Activated CD8-positive, alpha-beta memory T cell treated with anti-CD3 and anti-CD28 coated beads for 1 hour (primary cell): Measurements from ENCODE around the gene TMF1.

Experiments used
- DNase-seq, 2 donors: peaks; one replicate each; pipeline ENCODE4 v3.0.0-alpha.2; 2020; ENCODE audit warnings: low read depth in 1 of 2; ENCODE audit errors: extremely low read depth in 1 of 2

TMF1 gene

DNA sequence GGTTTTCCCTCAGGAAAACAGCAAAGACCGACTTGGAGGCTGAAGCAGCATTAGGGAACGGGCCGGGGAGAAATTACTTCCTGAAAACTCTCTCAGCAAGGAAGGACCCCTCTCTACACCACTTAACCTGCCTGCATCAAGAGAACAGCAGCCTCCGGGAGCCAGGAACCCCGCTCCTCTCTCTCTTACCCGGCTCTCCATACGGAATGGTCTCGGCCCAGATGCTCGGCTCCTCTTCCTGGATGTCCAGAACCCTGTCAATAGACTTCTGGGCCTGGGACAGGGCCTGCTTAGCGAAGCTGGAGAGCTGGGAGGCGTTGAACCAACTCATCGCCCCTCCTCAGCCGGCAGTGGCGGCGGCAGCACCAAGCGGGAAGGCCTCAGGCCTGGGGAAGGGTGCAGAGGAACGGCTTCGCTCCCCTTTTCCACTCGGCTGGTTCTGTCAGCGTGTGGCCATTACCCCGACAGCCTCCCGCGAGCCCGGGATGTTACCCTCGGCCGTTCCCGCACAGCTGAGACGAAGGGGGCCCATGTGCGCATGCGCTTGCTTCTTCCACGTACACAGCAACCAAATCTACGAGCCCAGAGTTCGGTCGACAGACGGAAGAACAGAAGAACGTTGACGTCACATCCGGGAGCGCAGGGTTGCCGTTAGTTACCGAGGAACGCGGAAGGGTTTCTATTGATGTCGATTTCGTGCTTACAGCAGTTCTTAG, at the start of gene TMF1:
Gene TMF1 (minus strand): TSS at position 578 of the 716 bp plus-strand sequence. CDS start 247 bp downstream, at position 331.
- DNase-seq: peak; percentile 97

DNA sequence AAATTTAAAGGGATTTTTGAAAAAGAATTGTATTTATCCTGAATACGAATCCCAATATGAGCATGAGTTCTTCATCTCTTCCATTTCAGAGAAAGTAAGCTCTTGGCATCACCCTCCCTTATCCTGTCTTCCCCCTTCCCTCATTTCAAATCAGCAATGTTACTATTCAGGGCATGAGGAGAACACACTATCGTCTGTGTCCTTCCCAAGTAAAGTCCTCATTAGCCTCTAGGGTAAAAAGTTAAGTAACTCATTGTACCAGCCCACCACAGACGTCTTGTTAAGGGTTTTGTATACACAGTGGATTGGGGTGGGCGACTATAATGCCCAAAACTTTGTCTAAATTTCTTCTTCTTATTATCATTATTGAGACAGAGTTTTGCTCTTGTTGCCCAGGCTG, 47.4 kb upstream of the TMF1 start:
- DNase-seq: no peak

GRCh38 chr3:69097407-69098086, 45.4 kb upstream of the TMF1 start:
- DNase-seq: no peak

GRCh38 chr3:69096299-69096698, 44.2 kb upstream of the TMF1 start:
- no peak for DNase-seq

GRCh38 chr3:69095636-69096035, 43.5 kb upstream of the TMF1 start:
- DNase-seq: no peak

DNA sequence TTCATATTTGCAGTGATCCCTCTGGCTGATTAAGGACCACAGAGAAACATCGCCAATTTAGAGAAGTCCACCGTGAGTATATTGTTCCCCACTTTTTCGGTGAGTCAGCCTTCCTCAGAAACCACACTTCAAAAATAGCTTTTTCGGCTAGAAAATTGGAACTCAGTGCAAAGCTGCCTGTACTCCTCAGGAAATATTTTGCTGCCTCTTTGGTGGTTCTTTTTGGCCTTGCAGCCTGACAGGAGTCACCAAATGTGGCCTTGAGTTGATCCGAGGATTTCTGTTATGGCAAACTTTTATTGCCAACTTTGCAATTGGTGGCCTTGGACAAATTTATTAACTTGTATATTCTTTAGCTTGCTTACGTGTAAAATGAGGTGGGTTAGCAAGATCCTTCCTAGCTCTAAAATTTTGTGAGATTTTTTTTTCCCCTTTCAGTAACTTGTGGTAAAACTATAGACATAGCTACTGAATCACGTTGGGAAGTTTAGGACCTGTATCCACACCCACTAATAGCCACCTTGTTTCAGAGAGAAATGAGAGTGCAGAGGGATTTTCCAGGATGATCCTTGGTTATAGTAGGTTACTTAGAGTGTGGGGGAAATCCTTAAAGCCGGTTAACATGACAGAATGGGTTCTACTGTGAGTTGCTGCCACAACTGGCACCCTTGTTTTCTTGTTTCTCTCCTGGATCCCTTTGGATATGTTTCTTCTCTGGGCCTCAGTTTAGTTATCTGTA, 42.5 kb upstream of the TMF1 start:
- no peak for DNase-seq

DNA sequence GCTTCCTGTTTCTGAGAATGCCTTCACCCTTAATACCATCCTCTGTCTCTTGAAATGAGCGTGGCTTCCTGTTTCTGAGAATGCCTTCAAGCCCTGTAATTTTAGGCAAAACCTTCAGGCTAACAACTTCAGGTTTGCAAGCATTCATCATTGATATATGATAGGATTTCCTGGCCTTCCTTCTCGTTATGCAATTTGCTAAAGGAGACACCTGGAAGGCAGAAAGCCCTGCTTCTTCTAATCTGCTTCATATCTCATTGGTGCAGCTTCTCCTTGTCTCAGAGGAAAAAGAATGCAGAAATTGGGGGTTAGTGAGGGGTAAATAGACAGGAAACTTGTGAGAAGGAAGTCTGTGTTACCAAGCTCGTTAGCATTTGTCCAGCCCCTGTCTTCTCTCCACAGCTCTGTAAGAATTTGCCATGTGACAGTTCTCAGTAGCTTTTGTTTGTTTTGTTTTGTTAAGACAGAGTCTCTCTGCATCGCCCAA, 39.9 kb upstream of the TMF1 start:
- no peak for DNase-seq

DNA sequence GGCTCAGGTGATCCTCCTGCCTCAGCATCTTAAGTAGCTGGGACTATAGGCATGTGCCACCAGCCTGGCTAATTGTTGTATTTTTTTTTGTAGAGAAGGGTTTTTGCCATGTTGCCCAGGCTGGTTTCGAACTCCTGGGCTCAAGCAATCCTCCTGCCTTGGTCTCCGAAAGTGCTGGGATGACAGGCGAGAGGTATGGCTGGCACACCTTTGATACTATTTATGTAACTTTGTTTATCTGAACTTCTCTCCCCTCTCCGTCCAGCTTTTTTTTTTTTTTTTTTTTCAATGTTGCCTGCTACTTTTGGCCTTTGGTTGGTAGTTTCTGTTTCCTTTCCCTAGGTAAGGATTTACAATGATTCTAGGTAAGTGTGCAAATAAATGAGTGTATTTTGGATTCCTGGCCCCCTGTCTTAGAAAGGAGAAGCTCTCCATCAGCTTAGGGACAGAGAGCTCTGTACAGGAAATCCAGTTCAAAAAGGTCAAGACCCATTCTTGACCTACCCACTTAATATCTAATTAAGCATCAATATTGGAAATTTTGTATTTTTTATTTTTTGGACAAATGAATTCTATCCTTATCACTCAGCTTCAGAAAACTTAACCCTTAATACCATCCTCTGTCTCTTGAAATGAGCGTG, 39.4 kb upstream of the TMF1 start:
- DNase-seq: no peak

DNA sequence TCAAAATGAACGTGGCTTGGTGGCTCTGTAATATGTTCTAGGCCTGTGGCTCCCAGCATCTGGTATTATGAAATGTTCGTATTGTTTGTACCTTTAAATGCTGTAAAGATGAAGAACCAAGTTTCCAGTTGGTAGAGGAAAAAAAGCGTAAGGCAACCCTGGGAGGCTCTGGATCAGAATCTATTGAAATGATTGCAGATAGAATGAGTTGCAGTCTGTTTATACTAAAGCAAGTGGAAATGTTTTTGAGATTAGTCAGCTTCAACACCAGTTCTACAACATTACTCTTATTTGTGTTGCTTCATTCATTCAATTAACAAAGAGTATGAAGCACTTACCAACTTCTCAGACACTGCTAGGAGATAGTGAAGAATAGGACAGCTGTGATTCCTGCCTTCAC, 37.9 kb upstream of the TMF1 start:
- no peak for DNase-seq

- DNase-seq: no peak
Measured at GRCh38 chr3:69088063-69088462, 35.9 kb upstream of the TMF1 start.

GRCh38 chr3:69087030-69087791, 35.1 kb upstream of the TMF1 start:
- no peak for DNase-seq

- peak; percentile 38 to 66 for DNase-seq
Measured at GRCh38 chr3:69085833-69086722, 33.9 kb upstream of the TMF1 start.

GRCh38 chr3:69085168-69085832, 33.2 kb upstream of the TMF1 start:
- no peak for DNase-seq

- peak; percentile 71 to 84 for DNase-seq
Measured at GRCh38 chr3:69084326-69085167, 32.4 kb upstream of the TMF1 start, which contains the start of gene ARL6IP5. Gene ARL6IP5, plus strand, starts transcription at chr3:69084937. Its CDS starts 111 bp downstream, at chr3:69085048.

- peak; percentile 28 to 34 for DNase-seq
Measured at GRCh38 chr3:69082805-69083204, 30.7 kb upstream of the TMF1 start.

DNA sequence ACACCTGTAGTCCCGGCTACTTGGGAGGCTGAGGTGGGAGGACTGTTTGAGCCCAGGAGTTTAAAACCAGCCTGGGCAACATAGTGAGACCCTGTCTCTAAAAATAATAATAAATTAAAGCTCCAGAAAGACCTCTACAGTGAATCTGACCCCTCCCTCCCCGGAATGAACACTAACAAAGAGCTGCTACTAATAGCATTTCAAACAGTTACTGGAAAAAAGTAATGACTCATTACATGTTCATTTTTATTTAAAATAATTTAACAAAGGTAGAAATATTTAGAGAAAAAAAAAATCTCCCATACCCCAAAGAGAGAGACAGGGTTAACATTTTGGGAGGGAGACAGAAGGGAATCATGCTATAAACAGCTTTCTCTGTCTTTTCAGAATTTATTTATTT, 30.2 kb upstream of the TMF1 start:
- DNase-seq: no peak

GRCh38 chr3:69081583-69082262, 29.6 kb upstream of the TMF1 start:
- DNase-seq: no peak
